Measurements from ENCODE around the gene CFAP119.
A peak's percentile ranks its signal among the peaks of the same experiment; 100 is the strongest.

CFAP119 gene

DNA sequence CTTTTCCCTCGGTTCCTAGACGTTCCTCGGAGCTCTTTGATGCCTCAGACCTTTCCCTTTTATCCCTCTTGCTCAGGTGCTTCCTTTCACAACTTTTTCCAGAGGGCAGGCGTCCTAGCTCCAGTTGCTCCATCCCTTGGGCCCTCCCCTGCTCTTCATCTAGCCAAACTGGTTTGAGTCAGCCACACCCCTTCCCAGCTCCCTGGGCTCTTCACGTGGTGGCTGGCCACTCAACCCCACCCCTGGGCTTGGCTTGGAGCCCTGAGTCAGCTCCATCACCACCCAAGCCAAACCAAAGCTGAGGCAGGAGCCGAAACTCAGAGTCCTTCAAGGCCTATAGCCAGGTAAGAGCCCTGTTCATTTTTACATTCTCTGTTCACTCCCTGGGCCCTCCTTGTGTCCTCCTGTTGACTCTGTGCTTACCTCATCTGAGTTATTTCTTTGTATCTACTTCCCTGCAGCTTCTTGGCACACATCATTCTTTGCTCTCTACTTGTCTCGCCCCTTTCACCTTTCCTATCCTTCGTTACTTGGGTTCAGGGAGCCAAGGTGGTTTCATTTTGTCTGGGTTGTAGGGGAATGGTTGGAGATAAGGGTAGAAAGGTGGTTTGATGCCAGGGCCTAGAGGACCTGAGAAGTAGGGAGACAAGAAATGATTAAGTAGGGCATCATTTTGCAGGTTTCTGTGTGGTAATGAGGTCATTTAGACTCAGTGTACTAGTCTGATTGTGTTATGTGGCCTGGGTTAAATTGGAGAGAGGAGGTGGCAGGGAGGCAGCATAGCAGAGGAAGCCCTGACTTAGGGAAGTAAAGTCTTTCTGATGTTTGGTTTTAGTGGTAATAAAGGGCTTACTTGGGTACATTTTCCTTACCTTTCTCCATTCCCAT, 21.3 kb downstream of the CFAP119 start:
- DNase-seq (ENCODE audit: low read depth in 2 of 2) = no peak

DNA sequence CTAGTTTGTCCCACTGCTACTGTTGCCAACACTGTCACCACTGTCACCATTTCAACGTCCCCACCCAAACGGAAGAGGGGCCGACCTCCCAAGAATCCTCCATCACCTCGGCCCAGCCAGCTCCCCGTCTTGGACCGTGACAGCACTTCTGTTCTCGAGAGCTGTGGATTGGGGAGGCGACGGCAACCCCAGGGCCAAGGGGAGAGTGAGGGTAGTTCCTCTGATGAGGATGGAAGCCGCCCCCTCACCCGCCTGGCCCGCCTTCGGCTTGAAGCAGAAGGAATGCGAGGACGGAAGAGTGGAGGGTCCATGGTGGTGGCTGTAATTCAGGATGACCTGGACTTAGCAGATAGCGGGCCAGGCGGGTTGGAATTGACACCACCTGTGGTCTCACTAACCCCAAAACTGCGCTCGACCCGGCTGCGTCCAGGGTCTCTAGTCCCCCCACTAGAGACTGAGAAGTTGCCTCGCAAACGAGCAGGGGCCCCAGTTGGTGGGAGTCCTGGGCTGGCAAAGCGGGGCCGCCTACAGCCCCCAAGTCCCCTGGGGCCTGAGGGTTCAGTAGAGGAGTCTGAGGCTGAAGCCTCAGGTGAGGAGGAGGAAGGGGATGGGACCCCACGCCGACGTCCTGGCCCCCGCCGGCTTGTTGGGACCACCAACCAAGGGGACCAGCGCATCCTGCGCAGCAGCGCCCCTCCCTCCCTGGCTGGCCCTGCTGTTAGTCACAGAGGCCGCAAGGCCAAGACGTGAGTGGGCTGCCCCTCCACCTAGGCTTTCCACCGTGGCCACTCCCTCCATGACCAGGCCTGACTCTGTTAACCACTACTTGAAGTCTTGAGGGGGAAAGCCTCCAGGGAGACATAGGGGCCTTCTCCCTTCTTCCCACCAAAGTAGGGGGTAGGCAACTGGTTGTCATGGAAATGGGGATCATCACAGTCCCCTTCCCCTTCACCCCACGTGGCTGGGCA, 22.6 kb downstream of the CFAP119 start:
- DNase-seq (ENCODE audit: low read depth in 2 of 2) = no peak

- no peak for DNase-seq (ENCODE audit: low read depth in 2 of 2)
Measured at GRCh38 chr16:30737794-30738648, 23.8 kb downstream of the CFAP119 start.

DNA sequence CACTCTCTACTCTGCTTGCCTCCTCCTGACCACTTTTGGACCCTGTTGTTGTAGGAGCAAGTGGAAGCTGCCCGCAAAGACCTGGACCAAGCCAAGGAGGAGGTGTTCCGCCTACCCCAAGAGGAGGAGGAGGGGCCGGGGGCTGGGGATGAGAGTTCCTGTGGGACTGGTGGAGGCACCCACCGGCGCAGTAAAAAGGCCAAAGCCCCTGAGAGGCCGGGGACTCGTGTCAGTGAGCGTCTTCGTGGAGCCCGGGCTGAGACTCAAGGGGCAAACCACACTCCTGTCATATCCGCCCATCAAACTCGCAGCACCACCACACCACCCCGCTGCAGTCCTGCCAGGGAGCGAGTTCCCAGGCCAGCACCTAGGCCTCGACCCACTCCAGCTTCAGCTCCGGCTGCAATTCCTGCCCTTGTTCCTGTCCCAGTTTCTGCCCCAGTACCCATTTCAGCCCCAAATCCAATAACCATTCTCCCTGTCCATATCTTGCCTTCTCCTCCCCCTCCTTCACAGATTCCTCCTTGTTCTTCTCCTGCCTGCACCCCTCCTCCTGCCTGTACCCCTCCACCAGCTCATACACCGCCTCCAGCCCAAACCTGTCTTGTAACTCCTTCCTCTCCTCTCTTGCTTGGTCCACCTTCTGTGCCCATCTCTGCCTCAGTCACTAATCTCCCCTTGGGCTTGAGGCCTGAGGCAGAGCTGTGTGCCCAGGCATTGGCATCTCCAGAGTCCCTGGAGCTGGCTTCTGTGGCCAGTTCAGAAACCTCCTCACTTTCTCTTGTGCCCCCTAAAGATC, 24.7 kb downstream of the CFAP119 start:
- no peak for DNase-seq (ENCODE audit: low read depth in 2 of 2)

- DNase-seq (ENCODE audit: low read depth in 2 of 2) = no peak
Measured at GRCh38 chr16:30731411-30731810, 30.5 kb downstream of the CFAP119 start.

DNA sequence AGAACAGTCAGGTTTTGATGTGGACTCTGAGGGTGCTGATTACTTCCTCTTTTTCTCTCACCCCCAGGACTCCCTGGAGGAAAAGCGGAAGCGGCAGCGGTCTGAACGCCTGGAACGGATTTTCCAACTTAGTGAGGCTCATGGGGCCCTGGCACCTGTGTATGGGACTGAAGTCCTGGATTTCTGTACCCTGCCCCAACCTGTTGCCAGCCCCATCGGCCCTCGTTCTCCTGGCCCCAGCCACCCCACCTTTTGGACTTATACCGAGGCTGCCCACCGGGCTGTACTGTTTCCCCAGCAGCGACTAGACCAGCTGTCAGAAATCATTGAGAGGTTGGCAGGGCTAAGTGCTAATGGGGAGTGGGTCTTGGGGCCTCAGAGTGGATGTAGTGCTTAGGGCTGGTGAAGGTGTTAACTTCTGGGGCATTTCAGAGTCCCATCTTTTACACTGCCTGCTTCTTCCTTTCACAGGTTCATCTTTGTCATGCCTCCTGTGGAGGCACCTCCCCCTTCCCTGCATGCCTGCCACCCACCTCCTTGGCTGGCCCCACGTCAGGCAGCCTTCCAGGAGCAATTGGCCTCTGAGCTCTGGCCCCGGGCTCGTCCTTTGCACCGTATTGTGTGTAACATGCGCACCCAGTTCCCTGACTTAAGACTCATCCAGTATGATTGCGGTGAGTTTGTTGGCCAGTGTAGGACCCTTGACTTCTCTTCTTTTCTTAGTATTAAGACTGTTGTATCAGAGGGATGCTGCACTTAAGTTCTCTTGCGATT, 32.8 kb downstream of the CFAP119 start:
- no peak for DNase-seq (ENCODE audit: low read depth in 2 of 2)

DNA sequence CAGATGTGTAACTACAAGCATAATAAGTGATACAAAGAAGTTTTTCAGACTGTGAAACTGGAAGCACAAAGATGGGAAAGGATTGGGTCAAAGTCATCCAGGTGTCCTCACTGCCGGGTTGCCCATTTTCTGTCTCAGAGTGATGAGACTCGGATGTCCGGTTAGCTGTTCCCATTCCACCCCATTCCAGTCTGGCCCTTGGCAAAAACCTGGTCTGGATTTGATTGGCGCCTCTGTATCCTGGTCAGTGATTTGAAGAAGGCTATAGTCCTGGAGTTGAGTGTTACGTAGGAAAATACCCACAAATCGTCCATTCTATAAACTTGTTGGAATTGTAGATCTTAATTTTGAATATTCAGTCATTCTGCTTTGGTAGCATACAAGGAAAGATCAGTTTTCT, 33.5 kb downstream of the CFAP119 start:
- no peak for DNase-seq (ENCODE audit: low read depth in 2 of 2)

DNA sequence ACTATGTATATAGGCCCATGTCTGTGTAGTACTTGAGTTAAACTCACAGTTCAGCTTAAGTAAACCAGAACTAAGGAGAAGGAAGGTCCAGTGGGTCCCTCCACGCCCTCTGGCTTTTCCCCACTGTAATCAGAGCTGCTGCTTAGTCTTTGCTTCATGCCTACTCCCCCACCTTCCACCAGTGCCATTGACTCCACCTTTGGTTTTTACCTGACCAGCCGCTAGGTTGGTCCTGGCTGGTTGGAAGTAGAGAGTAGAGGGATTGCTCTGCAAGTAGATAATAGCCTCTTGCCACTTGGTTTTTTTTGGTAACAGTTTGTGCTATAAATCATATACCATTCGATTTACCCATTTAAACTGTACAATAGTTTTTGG, 36.5 kb downstream of the CFAP119 start:
- DNase-seq (ENCODE audit: low read depth in 2 of 2) = no peak

GRCh38 chr16:30724641-30725417, 37.0 kb downstream of the CFAP119 start:
- DNase-seq (ENCODE audit: low read depth in 2 of 2) = no peak

DNA sequence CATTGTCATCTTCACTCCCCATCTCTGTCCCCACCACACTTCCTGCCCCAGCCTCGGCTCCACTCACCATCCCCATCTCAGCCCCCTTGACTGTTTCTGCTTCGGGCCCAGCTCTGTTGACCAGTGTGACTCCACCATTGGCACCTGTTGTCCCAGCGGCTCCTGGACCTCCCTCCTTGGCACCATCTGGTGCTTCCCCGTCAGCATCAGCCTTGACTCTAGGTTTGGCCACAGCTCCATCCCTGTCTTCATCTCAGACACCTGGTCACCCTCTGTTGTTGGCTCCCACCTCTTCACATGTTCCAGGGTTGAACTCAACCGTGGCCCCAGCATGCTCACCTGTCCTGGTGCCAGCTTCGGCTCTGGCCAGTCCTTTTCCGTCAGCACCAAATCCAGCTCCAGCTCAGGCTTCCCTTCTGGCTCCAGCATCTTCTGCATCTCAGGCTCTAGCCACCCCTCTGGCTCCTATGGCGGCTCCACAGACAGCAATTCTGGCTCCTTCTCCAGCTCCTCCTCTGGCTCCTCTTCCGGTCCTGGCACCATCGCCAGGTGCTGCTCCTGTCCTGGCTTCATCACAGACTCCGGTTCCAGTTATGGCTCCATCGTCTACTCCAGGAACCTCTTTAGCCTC, 38.0 kb downstream of the CFAP119 start:
- no peak for DNase-seq (ENCODE audit: low read depth in 2 of 2)

- DNase-seq (ENCODE audit: low read depth in 2 of 2) = no peak
Measured at GRCh38 chr16:30722916-30723315, 38.9 kb downstream of the CFAP119 start.

- DNase-seq (ENCODE audit: low read depth in 2 of 2) = no peak
Measured at GRCh38 chr16:30722443-30722842, 39.4 kb downstream of the CFAP119 start.

GRCh38 chr16:30721606-30722005, 40.3 kb downstream of the CFAP119 start:
- DNase-seq (ENCODE audit: low read depth in 2 of 2) = peak; percentile 39 to 40

DNA sequence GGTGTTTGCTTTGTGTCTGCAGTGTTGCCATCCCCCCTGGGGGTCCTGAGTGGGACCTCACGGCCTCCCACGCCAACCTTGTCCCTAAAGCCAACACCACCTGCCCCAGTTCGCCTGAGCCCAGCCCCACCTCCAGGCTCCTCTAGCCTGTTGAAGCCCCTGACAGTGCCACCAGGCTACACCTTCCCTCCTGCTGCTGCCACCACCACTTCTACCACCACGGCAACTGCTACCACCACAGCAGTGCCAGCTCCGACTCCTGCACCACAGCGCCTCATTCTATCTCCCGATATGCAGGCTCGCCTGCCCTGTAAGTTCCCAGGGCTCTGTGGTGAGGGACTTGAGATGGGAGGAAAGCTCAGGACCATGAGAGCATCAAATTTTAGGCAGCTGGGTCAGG, 40.7 kb downstream of the CFAP119 start:
- DNase-seq (ENCODE audit: low read depth in 2 of 2) = no peak

GRCh38 chr16:30720694-30721093, 41.2 kb downstream of the CFAP119 start:
- no peak for DNase-seq (ENCODE audit: low read depth in 2 of 2)

DNA sequence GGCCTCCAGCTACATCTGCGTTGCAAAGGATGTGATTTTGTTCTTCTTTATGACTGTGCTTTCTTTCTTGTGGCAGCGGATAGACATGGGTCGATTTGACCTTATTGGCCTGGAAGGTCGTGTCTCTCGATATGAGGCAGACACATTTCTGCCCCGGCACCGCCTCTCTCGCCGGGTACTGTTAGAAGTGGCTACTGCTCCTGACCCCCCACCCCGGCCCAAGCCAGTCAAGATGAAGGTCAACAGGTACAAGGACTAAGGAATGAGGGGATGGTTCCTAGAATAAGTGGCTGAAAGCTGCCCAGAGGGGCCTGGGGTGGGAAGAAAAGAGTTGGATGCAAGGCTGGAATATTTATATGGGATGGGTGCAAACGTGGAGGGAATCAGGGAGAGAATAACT, 41.8 kb downstream of the CFAP119 start:
- DNase-seq (ENCODE audit: low read depth in 2 of 2) = no peak

GRCh38 chr16:30715750-30716445, 46.0 kb downstream of the CFAP119 start:
- no peak for DNase-seq (ENCODE audit: low read depth in 2 of 2)

DNA sequence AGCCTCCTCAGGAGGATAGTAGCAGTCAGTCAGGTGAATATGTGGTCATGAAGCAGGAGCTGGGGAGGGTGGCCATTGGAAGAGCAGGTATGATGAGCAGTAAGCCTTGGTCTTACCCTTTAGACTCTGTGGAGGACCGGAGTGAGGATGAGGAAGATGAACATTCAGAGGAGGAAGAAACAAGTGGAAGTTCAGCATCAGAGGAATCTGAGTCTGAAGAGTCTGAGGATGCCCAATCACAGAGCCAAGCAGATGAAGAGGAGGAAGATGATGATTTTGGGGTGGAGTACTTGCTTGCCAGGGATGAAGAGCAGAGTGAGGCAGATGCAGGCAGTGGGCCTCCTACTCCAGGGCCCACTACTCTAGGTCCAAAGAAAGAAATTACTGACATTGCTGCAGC, 50.1 kb downstream of the CFAP119 start:
- no peak for DNase-seq (ENCODE audit: low read depth in 2 of 2)
